K562 (cell line): Measurements from ENCODE around the gene CLHC1. TPM values are rescaled to one million over a fixed set of nuclear protein-coding genes. Genes with fewer than 3 reads are reported as not detected.

Experiments used
- BRD4 ChIP-seq: fragments of 200-600 bp; sonication (generic); IDR thresholded peaks from 2 replicates; pipeline ENCODE4 v1.6.1; 2017; ENCODE audit warnings: inconsistent platforms
- C11orf30 ChIP-seq: fragments of 450-650 bp; IDR thresholded peaks from 2 replicates; pipeline ENCODE4 v1.6.1; 2016; ENCODE audit warnings: low read depth, mild to moderate bottlenecking
- NFE2L1 ChIP-seq: fragments of 450-650 bp; IDR thresholded peaks from 2 replicates; pipeline ENCODE4 v1.6.1; 2016; ENCODE audit warnings: missing genetic modification characterization, low read depth, mild to moderate bottlenecking, missing compliant biosample characterization, moderate library complexity, borderline replicate concordance
- NFRKB ChIP-seq: fragments of 450-650 bp; IDR thresholded peaks from 2 replicates; pipeline ENCODE4 v1.6.1; 2016; ENCODE audit warnings: low read depth
- NR3C1 ChIP-seq: sonication (generic); formaldehyde crosslinking; IDR thresholded peaks from 2 replicates; pipeline ENCODE4 v1.8.1; 2022; ENCODE audit warnings: missing genetic modification reagents
- SP1 ChIP-seq: sonication (generic); formaldehyde crosslinking; IDR thresholded peaks from 2 replicates; pipeline ENCODE4 v1.8.1; 2022; ENCODE audit warnings: mild to moderate bottlenecking, missing genetic modification reagents
- TSHZ1 ChIP-seq: fragments of 250-450 bp; sonication (Bioruptor Pico); IDR thresholded peaks from 2 replicates; pipeline ENCODE4 v1.4.0; 2020; ENCODE audit warnings: mild to moderate bottlenecking, moderate library complexity
- U2AF2 ChIP-seq: fragments of 200-400 bp; formaldehyde crosslinking; optimal IDR thresholded peaks from 2 replicates; pipeline ENCODE3; 2017; ENCODE audit warnings: low read depth, mild to moderate bottlenecking, low read length
- ZKSCAN3 ChIP-seq: fragments of 250-450 bp; sonication (Bioruptor Pico); IDR thresholded peaks from 2 replicates; pipeline ENCODE4 v1.4.0; 2020
- ZNF134 ChIP-seq: fragments of 250-450 bp; sonication (Bioruptor Pico); conservative IDR thresholded peaks from 2 replicates; pipeline ENCODE4 v1.4.0; 2020
- ZNF143 ChIP-seq: sonication (generic); formaldehyde crosslinking; IDR thresholded peaks from 2 replicates; pipeline ENCODE4 v1.9.0; 2022; ENCODE audit warnings: mild to moderate bottlenecking, missing genetic modification reagents
- ZNF24 ChIP-seq: fragments of 450-650 bp; IDR thresholded peaks from 2 replicates; pipeline ENCODE4 v1.6.1; 2016
- ZNF695 ChIP-seq: fragments of 450-650 bp; formaldehyde crosslinking; IDR thresholded peaks from 2 replicates; pipeline ENCODE4 v1.4.0; 2020; ENCODE audit warnings: mild to moderate bottlenecking, moderate library complexity
- ZSCAN32 ChIP-seq: fragments of 450-650 bp; formaldehyde crosslinking; IDR thresholded peaks from 2 replicates; pipeline ENCODE4 v1.4.0; 2020; ENCODE audit warnings: mild to moderate bottlenecking, moderate library complexity
- polyA plus RNA-seq, 8 experiments: library from polyadenylated mRNA; depleted of rRNA in 4 of 8; stranded (reverse) in 5 of 8; unstranded in 3 of 8; fragments of >200 nt; fragmentation: Nextera tagmentation in 2 of 8; fragmentation: Illumina TruSeq in 1 of 8; extraction: Ambion mirVana in 2 of 8; extraction: Trizol in 1 of 8; gene quantifications; 2 replicates each; pipeline versions ENCODE4 v1.2.1 to v1.2.3, GENCODE V29; 2011 to 2014; ENCODE audit warnings: inconsistent platforms in 1 of 8, missing spikeins in 1 of 8
- total RNA-seq, 7 experiments: library from RNA; depleted of rRNA in 6 of 7; stranded (reverse); fragments of >200 nt in 6 of 7; fragmentation: Illumina TruSeq in 2 of 7; extraction: Trizol in 2 of 7; gene quantifications; 2 replicates each; pipeline versions ENCODE4 v1.2.1 to v1.2.3, GENCODE V29; 2011 to 2021; ENCODE audit warnings: low replicate concordance in 1 of 7
- TF ChIP-seq, protein P1 (sequence below): fragments of 450-650 bp; IDR thresholded peaks from 2 replicates; pipeline ENCODE4 v1.6.1; 2016; ENCODE audit warnings: low read depth
- TF ChIP-seq, protein P2 (sequence below): sonication (generic); formaldehyde crosslinking; IDR thresholded peaks from 2 replicates; pipeline ENCODE4 v1.8.0; 2022; ENCODE audit warnings: missing genetic modification reagents, mild to moderate bottlenecking, moderate library complexity, borderline replicate concordance
- TF ChIP-seq, protein P3 (sequence below): fragments of 450-650 bp; IDR thresholded peaks from one replicate; pipeline ENCODE4 v1.6.1; 2018; ENCODE audit warnings: mild to moderate bottlenecking, moderate library complexity; ENCODE audit not compliant: partially characterized antibody

The CLHC1 gene
- total and polyA plus RNA-seq, 9 of the 15 experiments (the other 6 are each of a cell fraction or from before 2014, with no cell fraction given): 3.7 to 14.3 (median 8.6) TPM

DNA sequence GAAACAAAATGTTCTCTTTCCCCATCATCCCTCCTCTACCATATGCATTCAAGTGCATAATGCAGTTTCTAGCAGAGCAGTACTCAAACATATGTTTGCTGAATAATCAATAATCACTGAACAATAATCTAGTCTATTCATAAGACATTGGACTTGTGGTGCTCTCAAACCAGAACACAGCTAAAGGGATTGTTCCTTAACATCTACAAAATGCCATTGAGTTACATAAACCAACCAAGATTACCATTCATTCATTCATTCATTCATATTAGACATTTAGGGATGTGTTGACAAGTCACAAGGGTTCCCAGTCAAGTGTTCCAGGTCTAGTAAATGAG, 3.9 kb downstream of the CLHC1 start (continued):
- TF ChIP-seq, protein P1, sequence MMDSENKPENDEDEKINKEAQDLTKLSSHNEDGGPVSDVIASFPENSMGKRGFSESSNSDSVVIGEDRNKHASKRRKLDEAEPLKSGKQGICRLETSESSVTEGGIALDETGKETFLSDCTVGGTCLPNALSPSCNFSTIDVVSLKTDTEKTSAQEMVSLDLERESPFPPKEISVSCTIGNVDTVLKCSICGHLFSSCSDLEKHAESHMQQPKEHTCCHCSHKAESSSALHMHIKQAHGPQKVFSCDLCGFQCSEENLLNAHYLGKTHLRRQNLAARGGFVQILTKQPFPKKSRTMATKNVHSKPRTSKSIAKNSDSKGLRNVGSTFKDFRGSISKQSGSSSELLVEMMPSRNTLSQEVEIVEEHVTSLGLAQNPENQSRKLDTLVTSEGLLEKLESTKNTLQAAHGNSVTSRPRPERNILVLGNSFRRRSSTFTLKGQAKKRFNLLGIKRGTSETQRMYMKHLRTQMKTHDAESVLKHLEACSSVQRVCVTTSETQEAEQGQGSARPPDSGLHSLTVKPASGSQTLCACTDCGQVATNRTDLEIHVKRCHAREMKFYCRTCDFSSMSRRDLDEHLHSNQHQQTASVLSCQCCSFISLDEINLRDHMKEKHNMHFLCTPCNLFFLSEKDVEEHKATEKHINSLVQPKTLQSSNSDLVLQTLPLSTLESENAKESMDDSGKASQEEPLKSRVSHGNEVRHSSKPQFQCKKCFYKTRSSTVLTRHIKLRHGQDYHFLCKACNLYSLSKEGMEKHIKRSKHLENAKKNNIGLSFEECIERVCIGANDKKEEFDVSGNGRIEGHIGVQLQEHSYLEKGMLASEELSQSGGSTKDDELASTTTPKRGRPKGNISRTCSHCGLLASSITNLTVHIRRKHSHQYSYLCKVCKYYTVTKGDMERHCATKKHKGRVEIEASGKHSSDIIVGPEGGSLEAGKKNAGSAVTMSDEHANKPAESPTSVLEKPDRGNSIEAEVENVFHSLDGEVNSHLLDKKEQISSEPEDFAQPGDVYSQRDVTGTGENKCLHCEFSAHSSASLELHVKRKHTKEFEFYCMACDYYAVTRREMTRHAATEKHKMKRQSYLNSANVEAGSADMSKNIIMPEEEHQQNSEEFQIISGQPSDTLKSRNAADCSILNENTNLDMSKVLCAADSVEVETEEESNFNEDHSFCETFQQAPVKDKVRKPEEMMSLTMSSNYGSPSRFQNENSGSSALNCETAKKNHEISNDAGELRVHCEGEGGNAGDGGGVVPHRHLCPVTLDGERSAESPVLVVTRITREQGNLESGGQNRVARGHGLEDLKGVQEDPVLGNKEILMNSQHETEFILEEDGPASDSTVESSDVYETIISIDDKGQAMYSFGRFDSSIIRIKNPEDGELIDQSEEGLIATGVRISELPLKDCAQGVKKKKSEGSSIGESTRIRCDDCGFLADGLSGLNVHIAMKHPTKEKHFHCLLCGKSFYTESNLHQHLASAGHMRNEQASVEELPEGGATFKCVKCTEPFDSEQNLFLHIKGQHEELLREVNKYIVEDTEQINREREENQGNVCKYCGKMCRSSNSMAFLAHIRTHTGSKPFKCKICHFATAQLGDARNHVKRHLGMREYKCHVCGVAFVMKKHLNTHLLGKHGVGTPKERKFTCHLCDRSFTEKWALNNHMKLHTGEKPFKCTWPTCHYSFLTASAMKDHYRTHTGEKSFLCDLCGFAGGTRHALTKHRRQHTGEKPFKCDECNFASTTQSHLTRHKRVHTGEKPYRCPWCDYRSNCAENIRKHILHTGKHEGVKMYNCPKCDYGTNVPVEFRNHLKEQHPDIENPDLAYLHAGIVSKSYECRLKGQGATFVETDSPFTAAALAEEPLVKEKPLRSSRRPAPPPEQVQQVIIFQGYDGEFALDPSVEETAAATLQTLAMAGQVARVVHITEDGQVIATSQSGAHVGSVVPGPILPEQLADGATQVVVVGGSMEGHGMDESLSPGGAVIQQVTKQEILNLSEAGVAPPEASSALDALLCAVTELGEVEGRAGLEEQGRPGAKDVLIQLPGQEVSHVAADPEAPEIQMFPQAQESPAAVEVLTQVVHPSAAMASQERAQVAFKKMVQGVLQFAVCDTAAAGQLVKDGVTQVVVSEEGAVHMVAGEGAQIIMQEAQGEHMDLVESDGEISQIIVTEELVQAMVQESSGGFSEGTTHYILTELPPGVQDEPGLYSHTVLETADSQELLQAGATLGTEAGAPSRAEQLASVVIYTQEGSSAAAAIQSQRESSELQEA: no peak
- TF ChIP-seq ZKSCAN3 (CRISPR knock-in tag) (no peak), BRD4 (no peak), ZSCAN32 (no peak), ZNF24 (peak; percentile 84), U2AF2 (no peak), C11orf30 (peak; percentile 84), NFE2L1 (tag) (no peak), ZNF143 (CRISPR knock-in tag) (peak; percentile 47; the same call in 1 of the 2 replicates), NFRKB (no peak), ZNF695 (no peak), SP1 (CRISPR knock-in tag) (no peak), TSHZ1 (CRISPR knock-in tag) (no peak), ZNF134 (no peak), NR3C1 (no peak)
- TF ChIP-seq, protein P2, sequence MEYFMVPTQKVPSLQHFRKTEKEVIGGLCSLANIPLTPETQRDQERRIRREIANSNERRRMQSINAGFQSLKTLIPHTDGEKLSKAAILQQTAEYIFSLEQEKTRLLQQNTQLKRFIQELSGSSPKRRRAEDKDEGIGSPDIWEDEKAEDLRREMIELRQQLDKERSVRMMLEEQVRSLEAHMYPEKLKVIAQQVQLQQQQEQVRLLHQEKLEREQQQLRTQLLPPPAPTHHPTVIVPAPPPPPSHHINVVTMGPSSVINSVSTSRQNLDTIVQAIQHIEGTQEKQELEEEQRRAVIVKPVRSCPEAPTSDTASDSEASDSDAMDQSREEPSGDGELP: no peak
- TF ChIP-seq, protein P3, sequence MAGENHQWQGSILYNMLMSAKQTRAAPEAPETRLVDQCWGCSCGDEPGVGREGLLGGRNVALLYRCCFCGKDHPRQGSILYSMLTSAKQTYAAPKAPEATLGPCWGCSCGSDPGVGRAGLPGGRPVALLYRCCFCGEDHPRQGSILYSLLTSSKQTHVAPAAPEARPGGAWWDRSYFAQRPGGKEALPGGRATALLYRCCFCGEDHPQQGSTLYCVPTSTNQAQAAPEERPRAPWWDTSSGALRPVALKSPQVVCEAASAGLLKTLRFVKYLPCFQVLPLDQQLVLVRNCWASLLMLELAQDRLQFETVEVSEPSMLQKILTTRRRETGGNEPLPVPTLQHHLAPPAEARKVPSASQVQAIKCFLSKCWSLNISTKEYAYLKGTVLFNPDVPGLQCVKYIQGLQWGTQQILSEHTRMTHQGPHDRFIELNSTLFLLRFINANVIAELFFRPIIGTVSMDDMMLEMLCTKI: no peak
